Vagina (tissue), 2 donors: ENCODE measurements around the gene CORO6.

Experiments
- POLR2A ChIP-seq, 2 donors: fragments of 450-650 bp; IDR thresholded peaks; one replicate each; pipeline ENCODE4 v1.6.1; 2017; ENCODE audit warnings: antibody characterized with exemption in 2 of 2, mild to moderate bottlenecking in 2 of 2, moderate library complexity in 2 of 2
- POLR2AphosphoS5 ChIP-seq, 2 donors: sonication (generic); formaldehyde crosslinking; IDR thresholded peaks; one replicate each; pipeline ENCODE4 v1.9.0; 2017; ENCODE audit warnings: antibody characterized with exemption in 2 of 2, mild to moderate bottlenecking in 2 of 2, low read depth in 1 of 2; ENCODE audit not compliant: insufficient read depth in 1 of 2
- TF ChIP-seq, protein P1 (sequence below), 3 experiments: fragments of 450-650 bp in 2 of 3; fragments of 200-600 bp in 1 of 3; sonication (generic) in 1 of 3; IDR thresholded peaks; one replicate each; pipeline ENCODE4 v1.5.1; 2017 to 2019; ENCODE audit warnings: antibody characterized with exemption in 3 of 3, mild to moderate bottlenecking in 2 of 3, moderate library complexity in 2 of 3

DNA sequence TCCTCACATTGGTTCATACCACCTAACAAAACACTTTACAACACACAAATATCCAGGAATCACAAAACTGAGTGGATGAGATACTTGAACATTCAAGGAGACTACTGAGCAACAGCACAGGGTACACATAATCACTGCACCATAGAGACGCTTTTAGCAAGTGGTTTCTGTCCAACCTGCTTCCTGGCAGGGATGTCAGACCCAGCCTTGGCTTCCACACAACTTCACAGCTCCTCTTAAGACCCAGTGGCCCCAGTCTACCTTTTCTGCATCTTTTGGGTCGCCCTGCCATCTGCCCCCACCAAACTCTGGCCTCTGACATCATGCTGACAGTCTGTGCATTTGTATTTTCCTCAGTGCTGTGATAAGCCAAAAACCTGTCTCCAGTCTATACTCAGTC is 5.9 kb upstream of the CORO6 start:
- no peak for TF ChIP-seq POLR2A (IDR thresholded peaks at IDR 0.05)
- TF ChIP-seq, protein P1, sequence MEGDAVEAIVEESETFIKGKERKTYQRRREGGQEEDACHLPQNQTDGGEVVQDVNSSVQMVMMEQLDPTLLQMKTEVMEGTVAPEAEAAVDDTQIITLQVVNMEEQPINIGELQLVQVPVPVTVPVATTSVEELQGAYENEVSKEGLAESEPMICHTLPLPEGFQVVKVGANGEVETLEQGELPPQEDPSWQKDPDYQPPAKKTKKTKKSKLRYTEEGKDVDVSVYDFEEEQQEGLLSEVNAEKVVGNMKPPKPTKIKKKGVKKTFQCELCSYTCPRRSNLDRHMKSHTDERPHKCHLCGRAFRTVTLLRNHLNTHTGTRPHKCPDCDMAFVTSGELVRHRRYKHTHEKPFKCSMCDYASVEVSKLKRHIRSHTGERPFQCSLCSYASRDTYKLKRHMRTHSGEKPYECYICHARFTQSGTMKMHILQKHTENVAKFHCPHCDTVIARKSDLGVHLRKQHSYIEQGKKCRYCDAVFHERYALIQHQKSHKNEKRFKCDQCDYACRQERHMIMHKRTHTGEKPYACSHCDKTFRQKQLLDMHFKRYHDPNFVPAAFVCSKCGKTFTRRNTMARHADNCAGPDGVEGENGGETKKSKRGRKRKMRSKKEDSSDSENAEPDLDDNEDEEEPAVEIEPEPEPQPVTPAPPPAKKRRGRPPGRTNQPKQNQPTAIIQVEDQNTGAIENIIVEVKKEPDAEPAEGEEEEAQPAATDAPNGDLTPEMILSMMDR (IDR thresholded peaks at IDR 0.05): no peak
- no peak for TF ChIP-seq POLR2AphosphoS5 (IDR thresholded peaks at IDR 0.05; ENCODE audit: insufficient read depth in 1 of 2, low read depth in 1 of 2)
